ENCODE results near the gene JAG2. TPM values are rescaled to one million over a fixed set of nuclear protein-coding genes. Genes with fewer than 3 reads are reported as not detected.

JAG2 gene
- total and polyA plus RNA-seq, 10 donors = 3.0 to 14.3 (median 6.4) TPM

DNA sequence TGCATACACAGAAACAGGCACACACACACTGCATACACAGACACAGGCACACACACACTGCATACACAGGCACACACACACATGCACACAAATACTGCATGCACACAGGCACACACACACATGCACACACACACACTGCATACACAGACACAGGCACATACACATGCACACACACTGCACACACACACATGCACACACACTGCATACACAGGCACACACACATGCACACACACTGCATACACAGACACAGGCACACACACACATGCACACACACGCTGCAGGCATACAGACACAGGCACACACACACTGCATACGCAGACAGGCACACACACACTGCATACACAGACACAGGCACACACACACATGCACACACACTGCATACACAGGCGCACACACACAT lies 47.0 kb upstream of the JAG2 start:
- H3K4me1 ChIP-seq = peaks cover 0 to 74% (median 33%) of the 10 kb centered on the region in 6 donors
- no peaks in the 10 kb centered on the region for H3K9me3 ChIP-seq
- DNase-seq = no peak
- H3K27ac ChIP-seq = no peak overlapping the region
- H3K27me3 ChIP-seq (replicated peaks in 1 of 7) = no peaks in the 10 kb centered on the region
- no peak overlapping the region for H3K4me3 ChIP-seq
- TF ChIP-seq POLR2AphosphoS5 (IDR thresholded peaks at IDR 0.05) = no peak
- intact Hi-C loops (cut with DNase I; ENCODE audit: low total_unique reads) = no loop called here
- H3K36me3 ChIP-seq = peaks cover 0 to 88% (median 55%) of the 10 kb centered on the region in 6 donors
- 79 to 100% (median 96%) methylated on average over 3 of the region's 3 CpGs for WGBS, 5 donors

DNA sequence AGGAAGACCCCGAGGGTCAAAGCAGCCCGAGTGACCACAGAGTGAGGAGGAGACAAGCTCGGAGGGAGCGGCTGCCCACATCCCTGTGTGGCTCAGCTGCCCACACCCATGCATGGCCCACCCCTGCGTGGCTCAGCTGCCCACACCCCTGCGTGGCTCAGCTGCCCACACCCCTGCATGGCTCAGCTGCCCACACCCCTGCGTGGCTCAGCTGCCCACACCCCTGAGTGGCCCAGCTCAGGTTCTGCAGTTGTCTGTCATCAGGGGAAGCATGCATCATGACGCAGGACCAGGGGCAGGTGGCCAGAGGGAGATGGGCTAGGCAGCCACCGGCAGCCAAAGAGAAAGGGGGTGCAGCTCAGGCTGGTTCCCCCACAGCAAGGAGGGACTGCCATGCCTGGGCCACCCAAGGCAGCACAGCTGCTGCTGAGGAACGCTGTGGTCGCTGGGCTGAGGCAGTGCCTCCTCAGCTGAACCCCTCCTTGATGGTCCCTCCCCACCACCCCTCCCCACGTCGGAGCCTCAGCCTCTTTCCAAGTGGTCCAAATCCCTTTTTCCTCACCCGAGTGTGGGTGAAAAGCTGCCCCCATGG lies 45.8 kb upstream of the JAG2 start:
- no peak for TF ChIP-seq POLR2AphosphoS5 (IDR thresholded peaks at IDR 0.05)
- TF ChIP-seq, protein P1, sequence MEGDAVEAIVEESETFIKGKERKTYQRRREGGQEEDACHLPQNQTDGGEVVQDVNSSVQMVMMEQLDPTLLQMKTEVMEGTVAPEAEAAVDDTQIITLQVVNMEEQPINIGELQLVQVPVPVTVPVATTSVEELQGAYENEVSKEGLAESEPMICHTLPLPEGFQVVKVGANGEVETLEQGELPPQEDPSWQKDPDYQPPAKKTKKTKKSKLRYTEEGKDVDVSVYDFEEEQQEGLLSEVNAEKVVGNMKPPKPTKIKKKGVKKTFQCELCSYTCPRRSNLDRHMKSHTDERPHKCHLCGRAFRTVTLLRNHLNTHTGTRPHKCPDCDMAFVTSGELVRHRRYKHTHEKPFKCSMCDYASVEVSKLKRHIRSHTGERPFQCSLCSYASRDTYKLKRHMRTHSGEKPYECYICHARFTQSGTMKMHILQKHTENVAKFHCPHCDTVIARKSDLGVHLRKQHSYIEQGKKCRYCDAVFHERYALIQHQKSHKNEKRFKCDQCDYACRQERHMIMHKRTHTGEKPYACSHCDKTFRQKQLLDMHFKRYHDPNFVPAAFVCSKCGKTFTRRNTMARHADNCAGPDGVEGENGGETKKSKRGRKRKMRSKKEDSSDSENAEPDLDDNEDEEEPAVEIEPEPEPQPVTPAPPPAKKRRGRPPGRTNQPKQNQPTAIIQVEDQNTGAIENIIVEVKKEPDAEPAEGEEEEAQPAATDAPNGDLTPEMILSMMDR (IDR thresholded peaks at IDR 0.05 in 8 of 11, conservative IDR thresholded peaks at IDR 0.05 in 3 of 11) = no peak
- TF ChIP-seq POLR2A (IDR thresholded peaks at IDR 0.05) = no peak

DNA sequence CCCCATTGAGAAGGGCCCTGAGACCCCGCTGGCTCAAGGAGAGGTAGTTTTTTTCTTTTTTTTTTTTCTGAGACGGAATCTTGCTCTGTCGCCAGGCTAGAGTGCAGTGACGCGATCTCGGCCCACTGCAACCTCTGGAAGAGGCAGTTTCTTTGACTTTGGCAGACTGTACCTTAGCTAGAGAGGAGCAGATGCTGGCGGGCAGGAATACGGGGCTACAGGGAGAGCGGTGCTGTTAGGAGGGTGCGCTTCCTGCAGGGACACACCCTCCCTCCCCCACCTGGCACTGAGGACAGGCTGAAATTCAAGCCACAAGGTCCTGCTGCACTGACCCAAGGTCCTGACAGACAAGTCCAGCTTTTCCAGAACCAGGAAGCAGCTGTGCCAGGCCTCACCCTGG lies 44.8 kb upstream of the JAG2 start:
- Histone ChIP-seq H3K9me3 (no peaks in the 10 kb centered on the region), H3K4me1 (peaks cover 0 to 55% (median 24%) of the 10 kb centered on the region in 6 donors), H3K27me3 (replicated peaks in 1 of 7) (no peaks in the 10 kb centered on the region), H3K36me3 (peaks cover 0 to 86% (median 52%) of the 10 kb centered on the region in 6 donors), H3K27ac (peak overlapping the region in 1 of 8 donors; percentile 15), H3K4me3 (no peak overlapping the region)
- intact Hi-C loops (cut with DNase I; ENCODE audit: low total_unique reads) = no loop called here
- DNase-seq = no peak
- TF ChIP-seq, protein P1 (IDR thresholded peaks at IDR 0.05 in 8 of 11, conservative IDR thresholded peaks at IDR 0.05 in 3 of 11) = no peak
- TF ChIP-seq POLR2AphosphoS5 (IDR thresholded peaks at IDR 0.05) = peak in 2 of 3 donors; percentile 23 to 64
- WGBS, 5 donors = 75 to 97% (median 84%) methylated on average over 10 of the region's 10 CpGs

More for the DNA sequence above, 45.8 kb upstream of the JAG2 start:
- no peaks in the 10 kb centered on the region for H3K27me3 ChIP-seq (replicated peaks in 1 of 7)
- intact Hi-C loops (cut with DNase I; ENCODE audit: low total_unique reads) = no loop called here
- 87 to 99% (median 93%) methylated on average over 9 to 14 of the region's 14 CpGs for WGBS, 5 donors
- H3K9me3 ChIP-seq = no peaks in the 10 kb centered on the region
- peaks cover 0 to 88% (median 55%) of the 10 kb centered on the region in 6 donors for H3K36me3 ChIP-seq
- peaks cover 0 to 66% (median 29%) of the 10 kb centered on the region in 6 donors for H3K4me1 ChIP-seq
- H3K4me3 ChIP-seq = no peak overlapping the region
- DNase-seq = no peak
- no peak overlapping the region for H3K27ac ChIP-seq

DNA sequence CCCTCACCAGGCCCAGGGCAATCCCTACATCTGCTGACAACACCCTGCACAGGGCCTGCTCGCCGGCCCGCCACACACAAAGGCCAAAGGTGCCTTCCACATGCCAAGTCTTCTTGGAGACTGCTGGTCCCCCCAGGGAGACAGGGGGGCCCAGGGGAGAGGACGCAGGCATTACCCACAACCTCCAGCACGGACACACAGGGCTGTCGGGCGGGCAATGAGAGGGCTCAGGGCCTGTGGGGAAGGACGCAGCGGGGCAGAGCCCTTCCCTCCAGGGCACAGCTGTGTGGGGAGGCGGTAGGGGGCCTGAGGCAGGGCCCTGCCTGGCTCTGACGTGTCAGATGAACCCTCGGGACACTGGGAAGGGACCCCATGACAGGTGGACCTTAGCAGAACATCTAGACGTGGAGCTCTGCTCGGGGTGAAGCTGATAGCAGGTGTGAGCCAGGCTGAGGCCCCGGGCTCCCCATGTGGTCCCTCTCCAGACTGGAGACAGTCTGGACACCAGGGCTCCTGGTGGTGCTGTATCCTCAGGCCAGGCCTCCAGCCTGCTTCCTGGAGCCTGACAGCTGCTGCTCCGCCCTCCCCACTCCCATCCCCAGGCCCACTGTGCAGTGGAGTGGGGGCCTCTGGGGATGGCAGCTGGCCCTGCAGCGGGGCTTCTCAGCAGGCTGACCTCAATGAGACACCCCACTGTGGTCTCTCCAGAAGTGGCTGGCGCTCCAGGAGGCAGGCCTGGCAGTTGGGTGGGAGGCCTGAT lies 44.1 kb upstream of the JAG2 start:
- WGBS, 5 donors = 84 to 96% (median 90%) methylated on average over 12 to 18 of the region's 18 CpGs

More for the DNA sequence above, 44.1 kb upstream of the JAG2 start:
- no peak overlapping the region for H3K4me3 ChIP-seq
- TF ChIP-seq POLR2AphosphoS5 (IDR thresholded peaks at IDR 0.05) (no peak), POLR2A (IDR thresholded peaks at IDR 0.05) (no peak)
- TF ChIP-seq, protein P1 (IDR thresholded peaks at IDR 0.05 in 8 of 11, conservative IDR thresholded peaks at IDR 0.05 in 3 of 11) = no peak
- H3K9me3 ChIP-seq = no peaks in the 10 kb centered on the region
- peaks cover 0 to 49% (median 23%) of the 10 kb centered on the region in 6 donors for H3K4me1 ChIP-seq
- DNase-seq = no peak
- peaks cover 0 to 80% (median 48%) of the 10 kb centered on the region in 6 donors for H3K36me3 ChIP-seq
- H3K27me3 ChIP-seq (replicated peaks in 1 of 7) = no peaks in the 10 kb centered on the region
- intact Hi-C loops (cut with DNase I; ENCODE audit: low total_unique reads) = no loop called here
- peak overlapping the region in 1 of 8 donors; percentile 15 for H3K27ac ChIP-seq

Measured in spleen (tissue), 11 donors.